C1 segment of cervical spinal cord (tissue), 14 donors: ENCODE data around the gene NACAD.

ENCODE experiments used
- DNase-seq, 14 donors: peaks; one replicate each; lab custom pipeline; 2025; lab: John Stamatoyannopoulos, UW

Gene NACAD

DNA sequence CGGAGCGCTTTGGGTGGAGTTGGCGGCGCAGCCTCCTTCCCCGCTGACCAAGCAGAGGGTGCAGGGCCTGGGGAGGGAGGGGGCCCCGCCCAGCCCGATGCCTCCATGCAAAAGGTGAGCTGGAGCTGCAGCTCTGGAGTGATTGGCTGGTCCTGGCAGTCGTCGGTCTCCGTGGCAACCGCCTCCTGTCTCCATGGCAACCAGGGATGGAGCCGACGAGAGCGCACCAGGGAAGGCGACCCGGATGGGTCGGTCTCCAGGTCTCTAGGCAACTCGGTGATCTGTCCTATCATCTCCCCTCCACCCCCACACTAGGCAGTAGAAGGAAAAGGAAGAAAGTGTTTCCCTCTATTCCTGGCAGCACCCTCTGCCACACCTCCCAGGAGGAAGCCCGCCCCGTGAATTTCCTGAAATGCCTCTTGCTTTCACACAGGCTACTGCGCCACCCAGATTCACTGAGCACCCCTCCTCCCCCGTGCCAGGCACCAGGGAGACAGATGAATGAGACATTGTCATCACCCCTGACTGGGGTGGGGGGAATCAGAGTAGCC, 647 bp upstream of the NACAD start:
- DNase-seq: peak; percentile 50 to 99 (median 96)

DNA sequence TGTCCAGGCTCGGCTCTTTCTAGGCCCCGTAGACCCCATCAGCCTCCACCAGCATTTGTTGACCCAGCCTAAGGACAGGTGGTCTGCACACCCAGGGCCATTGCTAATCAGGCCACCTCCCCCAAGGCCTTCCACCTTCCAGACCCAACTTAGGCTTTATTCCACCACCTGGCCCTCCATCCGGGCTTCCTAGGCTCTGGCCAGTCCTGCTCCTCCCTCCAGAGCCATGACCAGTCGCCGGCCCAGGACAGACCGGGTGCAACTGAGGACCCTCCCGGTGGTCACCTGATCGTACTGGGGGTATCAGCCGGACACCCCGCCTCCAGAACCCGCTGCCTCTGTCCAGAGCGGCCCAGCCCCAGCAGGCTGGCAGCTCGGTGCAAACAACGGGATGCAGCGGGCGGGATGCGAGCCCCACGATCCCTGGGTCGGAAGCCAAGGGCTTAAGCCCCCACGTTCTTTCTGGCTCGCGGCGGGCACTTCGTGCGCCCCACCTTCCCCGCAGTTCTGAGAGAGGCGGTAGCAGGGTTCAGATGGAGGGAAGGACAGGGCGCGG, 545 bp downstream of the NACAD start:
- peak in 4 of 14 donors; percentile 31 to 60 (median 48) for DNase-seq

DNA sequence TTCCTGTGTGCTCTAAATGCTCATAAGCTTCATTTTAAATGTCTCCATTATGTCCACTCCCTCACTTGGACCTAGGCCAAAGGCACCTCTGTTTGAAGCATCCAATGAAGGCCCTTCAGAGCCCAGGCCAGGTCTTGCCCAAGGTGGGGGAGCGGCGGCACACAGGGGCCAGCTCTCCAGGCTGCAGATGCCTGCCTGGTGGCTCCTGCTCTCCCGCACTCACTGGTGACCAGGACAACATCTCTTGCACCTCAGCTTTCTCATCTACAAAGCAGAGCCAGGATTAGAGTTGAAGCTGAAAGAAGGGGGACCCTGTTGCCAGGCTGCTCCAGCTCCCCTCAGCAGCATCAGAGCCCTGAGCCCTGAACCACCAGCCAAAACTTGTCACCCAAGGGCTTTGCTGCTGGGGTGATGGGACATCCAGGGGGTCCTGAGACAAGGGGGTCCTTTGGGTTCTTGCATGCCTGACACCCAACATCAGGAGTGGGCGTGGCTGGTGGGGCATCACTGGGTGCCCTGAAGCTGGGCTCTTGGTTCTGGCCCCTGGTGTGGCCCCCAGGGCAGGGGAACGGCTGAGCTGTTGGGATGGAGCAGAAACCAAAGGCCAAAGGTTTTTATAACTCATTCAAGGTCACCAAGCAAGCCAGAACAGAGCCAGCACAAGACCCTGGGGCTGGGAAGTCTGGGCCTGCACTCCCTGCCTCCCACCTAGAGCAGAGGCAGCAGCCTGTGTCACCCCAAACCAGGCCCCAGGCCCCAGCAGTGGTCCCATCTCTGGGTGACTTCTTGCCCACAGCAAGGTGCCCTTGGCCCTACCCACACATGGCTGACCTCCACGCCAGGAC, 1.2 kb downstream of the NACAD start:
- peak in 2 of 14 donors; percentile 30 to 54 for DNase-seq

DNA sequence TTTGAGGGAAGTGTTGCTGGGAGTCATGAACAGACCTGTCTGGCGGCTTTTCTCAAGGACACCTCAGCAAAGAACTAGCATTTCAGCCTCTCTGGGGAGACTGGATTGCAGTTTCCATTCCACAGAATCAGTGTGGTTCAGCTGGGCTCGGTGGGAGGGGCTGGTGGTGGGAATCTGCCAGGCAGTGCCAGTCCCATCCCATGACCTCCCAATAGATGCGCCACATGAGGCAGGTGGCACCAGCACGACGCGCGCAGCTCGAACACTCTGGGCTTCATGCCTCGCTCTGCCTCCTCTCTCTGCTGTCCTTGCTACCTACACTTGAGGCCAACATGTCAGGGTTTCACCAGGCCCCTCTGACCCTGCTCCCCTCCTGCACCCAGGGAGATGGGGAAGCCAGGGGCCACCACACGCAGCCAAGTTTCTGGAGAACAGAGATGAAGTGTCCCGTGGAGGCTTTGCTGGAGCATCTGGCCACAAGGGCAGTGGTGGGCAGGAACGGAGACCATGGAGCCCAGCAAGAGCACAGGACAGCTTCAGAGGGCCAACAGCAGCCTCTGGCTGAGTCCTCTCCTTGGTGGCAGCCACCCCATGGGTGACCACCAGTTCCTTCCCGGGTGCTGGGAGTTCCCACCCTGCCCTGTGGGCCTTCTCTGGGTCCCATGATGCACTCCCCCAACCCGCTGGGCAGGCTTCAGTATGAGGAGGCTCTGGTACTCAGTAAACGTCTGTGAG, 2.3 kb downstream of the NACAD start:
- DNase-seq: peak in 13 of 14 donors; percentile 16 to 81 (median 65)

DNA sequence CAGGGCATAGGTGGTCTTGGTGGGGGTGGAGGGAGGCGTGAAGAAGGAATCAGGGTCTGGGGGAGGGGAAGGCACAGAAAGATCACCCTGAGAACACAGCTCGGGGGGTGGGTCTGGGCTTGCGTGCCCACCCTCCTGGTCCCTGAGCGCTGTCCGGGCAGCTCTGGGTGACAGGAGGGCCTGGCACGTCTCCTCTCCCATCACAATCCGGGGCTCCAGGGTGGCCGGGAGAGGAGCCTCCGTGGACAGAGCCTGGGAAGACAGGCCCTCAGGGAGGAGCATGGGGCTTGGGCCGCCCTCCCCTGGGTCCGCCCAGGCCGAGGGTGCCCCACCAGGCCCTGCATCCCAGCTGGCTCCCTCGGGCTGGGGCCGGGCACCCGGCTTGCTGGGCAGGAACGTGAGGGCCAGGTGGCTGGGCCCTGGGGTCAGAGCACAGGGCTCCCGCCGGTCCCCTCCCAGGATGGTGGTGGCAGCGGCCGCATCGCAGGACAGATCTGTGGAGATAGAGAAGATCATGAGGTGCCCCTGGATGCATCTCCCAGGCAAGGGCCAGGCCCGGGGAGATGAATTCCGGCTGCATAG, 3.1 kb downstream of the NACAD start:
- peak in 1 of 14 donors; percentile 46 for DNase-seq

DNA sequence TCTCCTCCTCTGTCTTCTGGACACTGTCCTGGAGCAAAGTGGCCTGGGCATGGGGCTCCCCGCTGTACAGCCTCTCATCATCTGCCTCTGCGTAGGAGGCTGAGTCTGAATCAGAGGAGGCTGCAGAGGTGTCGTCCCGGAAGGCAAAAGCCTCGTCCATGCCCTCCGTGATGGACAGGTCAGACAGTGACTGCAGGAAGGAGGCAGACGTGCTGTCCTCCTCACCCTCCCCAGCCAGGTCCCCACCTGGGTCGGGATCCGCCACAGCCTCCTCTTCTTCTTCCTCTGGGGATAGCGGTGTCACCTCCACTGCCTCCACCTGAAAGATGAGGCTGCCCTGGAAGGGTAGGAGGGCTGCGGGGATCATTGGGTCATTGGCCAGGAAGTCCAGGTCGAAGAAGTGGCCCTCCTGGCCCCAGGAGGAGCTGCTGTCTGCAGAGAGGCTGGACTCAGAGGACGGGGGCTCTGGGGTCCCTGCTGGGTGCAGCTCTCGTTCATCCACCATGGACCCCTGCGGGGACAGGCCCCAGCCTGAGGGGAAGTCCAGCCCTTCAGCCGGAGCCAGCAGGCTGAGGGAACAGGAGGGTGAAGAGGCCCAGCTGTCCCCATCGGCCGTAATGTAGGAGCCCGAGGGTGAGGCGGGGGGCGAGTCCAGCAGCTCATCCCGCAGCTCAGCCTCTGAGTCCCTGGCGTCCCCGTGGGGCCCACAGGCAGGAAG, 3.7 kb downstream of the NACAD start:
- DNase-seq: no peak

DNA sequence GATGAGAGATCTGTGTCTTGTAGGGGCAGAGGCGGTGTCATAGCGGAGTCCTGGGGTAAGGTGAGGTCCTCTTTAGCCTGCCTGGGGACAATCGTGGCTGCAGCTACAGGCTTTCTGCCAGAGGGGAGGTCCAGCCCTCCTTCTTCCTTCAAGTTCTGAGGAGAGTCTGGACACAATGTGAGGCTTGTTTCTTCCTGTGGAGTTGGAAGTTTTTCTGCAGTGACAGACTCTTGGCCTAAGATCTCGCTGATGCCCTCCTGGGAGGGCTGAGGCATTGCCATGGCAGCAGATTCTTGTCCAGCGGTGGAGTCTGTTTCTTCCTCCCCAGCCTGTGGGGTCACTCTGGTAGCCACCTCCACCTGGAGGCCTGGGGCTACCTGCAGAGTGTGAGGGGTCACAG, 4.4 kb downstream of the NACAD start:
- peak in 1 of 14 donors; percentile 22 for DNase-seq

DNA sequence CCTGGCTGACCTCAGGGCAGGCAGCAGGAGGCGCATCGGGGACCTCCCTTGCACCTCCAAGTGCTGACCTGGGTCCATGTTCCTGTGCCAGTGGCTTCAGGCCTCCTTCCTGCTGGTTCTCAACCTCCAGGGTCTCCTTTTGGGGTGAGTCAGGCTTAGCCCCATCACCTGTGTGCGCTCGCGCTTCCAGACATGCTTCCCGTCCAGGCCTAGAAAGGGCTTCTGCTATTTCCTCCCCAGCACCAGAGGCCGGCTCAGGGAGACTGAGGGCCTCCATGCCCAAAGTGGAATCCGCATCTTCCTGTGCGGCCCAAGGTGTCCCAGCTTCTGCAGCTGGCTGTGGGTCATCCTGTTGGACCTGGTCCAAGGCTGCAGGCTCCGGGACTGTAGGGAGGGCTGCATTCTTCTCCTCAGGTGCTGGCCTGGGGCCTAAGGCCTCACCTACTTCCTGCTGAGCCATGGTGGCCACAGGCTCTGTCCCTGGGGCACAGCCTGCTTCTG, 5.9 kb downstream of the NACAD start:
- DNase-seq: no peak

DNA sequence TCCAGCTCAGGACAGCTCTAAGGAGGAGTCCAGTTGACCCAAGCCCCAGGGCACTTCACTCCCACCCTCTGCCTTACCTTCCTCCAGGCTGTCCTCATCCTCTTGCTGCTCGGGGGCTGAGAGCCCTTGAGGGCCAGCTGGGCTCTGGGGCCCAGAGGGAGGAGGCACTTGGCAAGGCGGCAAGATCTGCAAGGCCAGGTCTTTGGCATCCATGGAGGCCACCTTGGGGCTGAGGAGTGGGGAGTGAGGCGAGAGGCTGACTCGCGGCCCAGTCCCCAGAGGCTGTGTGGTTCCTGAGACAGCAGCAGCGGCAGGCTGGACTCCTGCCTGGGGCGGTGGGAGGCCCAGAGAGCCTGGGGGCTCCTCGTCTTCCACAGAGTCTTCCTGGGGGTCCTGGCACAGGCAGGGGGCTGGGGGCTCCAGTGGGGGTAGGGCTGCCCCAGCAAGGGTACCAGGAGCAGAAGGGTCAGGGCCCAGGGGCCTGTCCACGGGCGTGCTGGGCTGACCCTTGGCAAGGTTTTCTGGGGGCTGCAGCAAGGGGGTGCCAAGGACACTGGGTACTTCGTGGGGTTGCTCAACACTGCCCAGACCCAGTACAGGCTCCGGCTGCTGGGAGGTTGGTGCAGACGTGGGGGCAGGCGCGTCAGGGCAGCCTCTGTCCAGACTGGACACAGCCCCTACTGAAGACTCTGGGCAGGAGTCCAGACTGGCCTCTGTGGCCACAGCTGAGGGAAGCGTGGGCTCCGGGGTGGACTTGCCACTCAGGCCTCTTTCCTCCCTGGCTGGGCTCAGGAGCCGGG, 6.5 kb downstream of the NACAD start:
- DNase-seq: peak in 10 of 14 donors; percentile 26 to 78 (median 59)

DNA sequence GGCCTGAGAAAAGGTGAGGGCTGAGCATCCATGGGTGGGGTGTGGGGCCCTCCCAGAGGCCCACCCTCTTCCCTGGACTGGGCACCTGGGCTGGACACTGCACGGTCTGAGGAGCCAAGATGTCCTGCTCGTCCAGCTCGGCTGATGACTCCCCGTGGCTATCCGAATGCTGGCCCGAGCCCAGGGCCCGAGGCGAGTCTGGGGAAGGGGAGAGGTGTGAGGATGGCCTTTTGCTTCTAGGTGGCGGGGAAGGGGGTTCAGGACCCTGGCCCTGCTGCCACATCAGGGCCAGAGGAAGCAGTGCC, 7.1 kb downstream of the NACAD start:
- DNase-seq: no peak

DNA sequence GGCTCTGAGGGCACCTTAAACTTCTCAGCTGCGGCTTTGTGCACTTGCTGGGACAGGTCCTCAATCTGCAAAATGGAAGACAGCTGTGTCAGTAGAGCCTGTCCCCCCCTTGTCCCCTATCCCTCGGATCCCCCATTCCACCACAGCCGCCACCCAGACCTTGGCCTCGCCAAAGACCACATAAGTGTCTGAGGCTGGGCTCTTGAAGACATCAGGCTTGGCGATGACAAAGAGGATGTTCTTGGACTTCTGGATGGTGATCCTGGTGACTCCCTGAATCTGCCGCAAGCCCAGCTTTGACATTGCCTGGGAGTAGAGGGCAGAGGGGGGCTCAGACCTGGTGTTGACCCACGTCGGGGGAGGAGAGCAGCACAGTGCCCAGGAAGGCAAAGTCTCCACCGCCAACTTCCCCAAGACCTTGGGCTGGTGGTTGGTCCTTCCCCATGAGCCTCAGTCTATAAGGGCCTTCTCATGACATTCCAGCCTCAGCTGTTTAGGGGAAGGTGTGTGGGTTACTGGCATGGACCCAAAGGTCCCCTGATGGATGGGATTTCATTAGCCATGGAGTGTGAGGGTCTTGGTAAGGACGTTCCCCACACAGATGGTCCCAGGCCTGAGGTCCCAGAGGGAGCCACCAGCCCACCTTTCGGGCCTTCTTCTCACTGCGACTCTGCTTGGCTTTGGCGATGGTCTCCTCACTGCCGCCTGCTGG, 7.7 kb downstream of the NACAD start:
- DNase-seq: no peak

DNA sequence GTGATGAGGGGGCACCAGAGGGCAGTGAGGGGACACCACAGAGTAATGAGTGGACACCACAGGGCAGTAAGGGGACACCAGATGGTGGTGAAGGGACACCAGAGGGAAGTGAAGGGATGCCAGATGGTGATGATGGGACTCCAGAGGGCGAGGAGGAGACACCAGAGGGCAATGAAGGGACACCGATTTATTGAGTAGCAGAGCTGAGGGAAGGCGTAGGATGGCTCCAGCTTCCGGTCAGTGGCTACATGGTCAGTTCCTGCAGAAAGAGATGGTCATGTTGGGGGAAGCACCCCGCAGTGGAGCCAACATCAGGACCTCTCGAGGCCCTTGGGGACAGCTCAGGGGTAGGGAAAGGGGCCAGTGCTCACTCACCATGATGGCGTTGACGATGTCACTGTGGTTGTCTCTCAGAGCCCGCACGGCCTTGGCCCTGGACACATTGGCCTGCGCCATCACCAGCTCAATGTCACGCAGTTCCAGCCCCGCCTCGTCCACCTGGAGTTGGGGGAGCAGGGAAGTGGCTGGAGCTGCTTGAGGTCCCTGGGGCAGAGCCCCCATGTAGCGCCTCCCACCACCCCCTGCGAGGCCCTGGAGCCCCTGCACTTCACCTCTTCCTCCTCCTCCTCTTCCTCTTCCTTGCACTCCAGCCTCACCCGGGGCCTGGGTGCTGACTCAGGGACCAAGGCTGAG, 8.4 kb downstream of the NACAD start:
- DNase-seq: peak in 1 of 14 donors; percentile 38

DNA sequence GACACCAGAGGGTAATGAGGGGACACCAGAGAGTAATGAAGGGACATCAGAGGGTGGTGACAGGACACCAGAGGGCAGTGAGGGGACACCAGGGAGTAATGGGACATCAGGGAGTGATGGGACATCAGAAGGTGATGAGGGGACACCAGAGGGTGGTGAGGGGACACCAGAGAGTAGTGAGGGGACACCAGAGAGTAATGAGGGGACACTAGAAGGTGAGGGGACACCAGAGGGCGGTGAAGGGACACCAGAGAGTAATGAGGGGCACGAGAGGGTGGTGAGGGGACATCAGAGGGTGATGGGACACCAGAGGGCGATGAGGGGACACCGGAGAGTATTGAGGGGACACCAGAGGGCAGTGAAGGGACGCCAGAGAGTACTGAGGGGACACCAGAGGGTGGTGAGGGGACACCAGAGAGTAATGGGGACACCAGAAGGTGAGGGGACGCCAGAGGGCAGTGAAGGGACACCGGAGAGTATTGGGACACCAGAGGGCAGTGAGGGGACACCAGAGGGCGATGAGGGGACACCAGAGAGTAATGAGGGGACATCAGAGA, 10.6 kb downstream of the NACAD start:
- no peak for DNase-seq

DNA sequence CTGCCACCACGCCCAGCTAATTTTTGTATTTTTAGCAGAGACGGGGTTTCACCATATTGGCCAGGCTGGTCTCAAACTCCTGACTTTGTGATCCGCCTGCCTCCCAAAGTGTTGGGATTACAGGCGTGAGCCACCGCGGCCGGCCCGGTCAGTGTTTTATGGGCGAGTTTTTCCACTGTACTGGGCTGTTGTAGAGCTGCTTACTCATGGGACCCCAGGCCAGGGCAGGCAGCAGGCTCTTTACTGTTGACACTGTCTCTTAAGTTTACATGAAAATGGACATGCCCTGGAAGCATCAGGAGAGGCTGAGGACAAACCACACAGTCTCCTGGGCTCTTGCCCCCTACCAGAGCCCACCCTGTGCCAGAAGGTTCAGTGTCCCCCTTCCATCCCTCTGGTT, 11.2 kb downstream of the NACAD start:
- no peak for DNase-seq

DNA sequence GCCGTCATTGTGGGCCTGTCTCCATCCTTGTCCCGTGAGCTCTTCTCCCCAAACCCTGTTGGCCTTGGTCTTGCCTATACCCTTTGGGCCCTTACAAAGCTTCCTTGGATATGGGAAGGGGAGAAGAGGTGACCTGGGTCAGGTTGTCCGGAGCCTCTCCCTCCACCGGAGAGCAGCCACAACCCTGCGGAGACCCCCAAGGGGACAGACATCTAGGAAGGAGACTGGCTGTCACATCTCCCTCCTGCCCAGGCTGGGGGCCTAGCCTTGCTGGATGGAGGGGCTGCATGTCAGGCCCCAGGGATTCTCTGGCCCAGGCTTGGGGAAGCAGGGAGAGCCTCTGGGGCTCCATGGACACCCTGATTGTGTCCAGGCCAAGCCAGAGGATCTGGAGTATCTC, 11.8 kb downstream of the NACAD start:
- no peak for DNase-seq

DNA sequence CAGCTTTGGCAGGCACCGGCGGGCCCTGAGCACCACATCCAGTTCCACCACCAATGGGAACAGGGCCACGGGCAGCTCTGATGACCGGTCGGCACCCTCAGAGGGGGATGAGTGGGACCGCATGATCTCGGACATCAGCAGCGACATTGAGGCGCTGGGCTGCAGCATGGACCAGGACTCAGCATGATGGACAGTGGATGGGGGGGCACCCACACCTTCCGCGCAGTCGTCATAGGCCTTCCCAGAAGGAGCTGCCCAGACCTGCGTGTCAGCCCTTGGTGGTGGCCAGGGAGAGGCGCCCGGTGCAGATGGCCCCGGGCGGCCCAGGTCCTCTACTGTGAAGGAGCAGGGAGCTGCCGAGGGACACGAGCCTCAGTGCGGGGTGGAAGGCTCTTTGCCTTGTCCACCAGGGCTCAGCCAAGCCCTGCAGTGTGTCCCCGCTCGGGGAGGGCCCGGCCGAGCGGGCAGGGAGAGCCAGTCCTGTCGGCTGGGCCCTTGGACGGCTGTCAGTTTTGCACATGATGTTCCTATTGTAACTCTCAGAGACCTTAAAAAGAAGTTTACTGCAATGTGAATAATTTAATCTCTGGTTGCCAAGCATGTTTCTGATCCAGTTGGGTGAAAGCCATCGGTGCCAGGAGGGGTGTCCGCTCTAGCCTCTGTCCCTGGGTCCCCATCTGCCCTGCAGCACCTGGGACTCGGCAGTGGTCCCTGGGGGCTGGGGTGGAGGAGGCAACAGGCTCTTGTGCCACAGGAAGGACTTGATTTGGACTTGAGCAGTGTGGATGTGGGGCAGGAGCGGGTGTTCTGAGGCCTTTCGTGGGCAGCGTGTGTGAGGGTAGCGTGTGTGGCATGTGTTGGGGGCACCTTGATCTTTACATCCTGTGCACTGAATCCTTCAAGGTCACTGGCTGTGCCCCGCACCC, 12.6 kb downstream of the NACAD start:
- peak in 1 of 14 donors; percentile 9 for DNase-seq

DNA sequence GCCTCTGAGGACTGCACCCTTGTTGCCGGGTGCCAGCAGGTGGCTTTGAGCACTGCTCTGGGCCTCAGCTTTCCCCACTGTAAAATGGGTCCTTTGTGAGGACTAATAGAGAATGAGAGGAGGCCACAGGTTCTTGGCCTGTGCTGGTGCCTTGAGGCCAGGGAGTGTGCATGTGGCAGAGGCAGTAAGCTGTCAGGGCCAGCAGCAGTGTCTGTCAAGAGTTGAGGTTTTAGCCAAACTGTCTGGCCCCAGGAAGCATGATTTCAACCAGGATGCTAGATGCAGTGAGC, 13.5 kb downstream of the NACAD start:
- no peak for DNase-seq
